ENCODE measurements around the gene COX19.

The COX19 gene, protein sequence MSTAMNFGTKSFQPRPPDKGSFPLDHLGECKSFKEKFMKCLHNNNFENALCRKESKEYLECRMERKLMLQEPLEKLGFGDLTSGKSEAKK

DNA sequence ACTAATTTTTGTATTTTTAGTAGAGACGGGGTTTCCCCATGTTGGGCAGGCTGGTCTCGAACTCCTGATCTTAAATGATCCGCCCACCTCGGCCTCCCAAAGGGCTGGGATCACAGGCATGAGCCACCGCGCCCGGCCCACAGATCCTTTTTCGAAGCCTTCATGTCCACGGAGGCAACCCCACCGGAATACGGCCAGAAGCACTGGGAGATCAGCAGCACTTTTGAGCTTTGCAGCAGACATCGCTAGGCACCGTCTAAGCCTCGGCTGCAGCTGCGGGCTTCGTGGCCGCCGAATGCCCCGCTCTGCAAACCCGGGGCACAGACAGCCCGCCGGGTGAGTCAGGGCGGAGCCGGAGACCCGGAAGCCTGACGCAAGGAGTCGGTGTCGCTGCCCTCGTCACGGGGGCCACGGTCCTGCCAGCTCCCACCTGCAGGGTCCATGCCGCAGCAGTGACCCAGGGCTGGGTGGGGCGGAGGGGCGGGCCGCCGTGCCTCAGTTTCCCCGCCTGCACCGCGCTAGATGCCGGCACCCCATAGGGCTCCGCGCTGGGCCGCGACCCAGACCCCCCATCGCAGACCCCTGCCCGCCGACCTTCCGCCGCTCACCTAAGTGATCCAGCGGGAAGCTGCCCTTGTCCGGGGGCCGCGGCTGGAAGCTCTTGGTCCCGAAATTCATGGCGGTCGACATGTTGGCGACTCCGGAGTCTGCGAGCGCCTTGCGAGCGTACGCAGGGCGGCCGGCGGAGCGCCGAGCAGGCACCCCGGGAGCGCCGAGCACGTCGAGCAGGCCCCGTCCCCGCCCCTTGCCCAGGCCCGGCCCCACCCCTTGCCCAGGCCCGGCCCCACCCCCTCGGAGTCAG lies at the start of gene COX19:
Gene COX19, minus strand, starts transcription at position 730 of the 862 bp plus-strand sequence. Its CDS starts 40 bp downstream, at position 690.
- Histone ChIP-seq H3K27me3 (ENCODE audit: control insufficient read depth, insufficient read depth, low read length) (no peaks in the 10 kb centered on the region), H3K27ac (ENCODE audit: low read depth, low read length) (peak within 1 kb of the TSS; percentile 90), H3K4me3 (ENCODE audit: low read depth, low read length) (peak within 1 kb of the TSS; percentile 98), H3K9ac (ENCODE audit: low read length) (peak within 1 kb of the TSS; percentile 82), H3K36me3 (ENCODE audit: control insufficient read depth, insufficient read depth, low read length) (peaks cover 26% of the 10 kb centered on the region), H3K4me1 (ENCODE audit: control insufficient read depth, insufficient read depth, low read length) (peaks cover 7% of the 10 kb centered on the region; the same call in 1 of the 2 replicates), H3K9me3 (ENCODE audit: control insufficient read depth, insufficient read depth, low read depth, low read length) (no peaks in the 10 kb centered on the region)

DNA sequence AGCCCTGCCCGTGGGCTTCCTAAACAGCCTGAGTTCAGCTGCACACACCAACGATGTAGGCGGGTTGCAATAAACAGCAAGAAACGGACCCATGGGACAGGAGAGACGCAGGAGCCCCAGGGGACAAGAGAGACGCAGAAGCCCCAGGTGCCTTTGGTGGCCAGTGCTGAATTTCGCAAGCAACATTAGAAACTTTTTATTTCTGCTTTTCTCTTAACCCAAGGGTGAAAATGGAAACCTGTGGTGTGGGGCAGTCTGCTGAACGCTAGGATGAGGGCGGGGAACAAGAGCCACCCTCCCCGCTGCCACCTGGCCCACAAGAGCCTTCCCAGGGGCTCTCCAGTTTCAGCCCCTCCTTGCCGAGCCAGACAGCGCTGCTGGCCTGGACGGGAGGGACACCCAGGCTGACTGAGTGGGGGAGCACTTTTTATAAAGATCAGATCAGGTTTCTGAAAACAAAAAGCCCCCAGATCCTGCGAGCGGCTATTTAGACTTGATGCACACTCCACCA lies 49.0 kb upstream of the COX19 start:
- Histone ChIP-seq H3K9ac (ENCODE audit: low read length) (no peak overlapping the region), H3K4me3 (ENCODE audit: low read depth, low read length) (no peak overlapping the region), H3K27ac (ENCODE audit: low read depth, low read length) (no peak overlapping the region), H3K27me3 (ENCODE audit: control insufficient read depth, insufficient read depth, low read length) (peaks cover 11% of the 10 kb centered on the region; the same call in 1 of the 2 replicates), H3K4me1 (ENCODE audit: control insufficient read depth, insufficient read depth, low read length) (peaks cover 12% of the 10 kb centered on the region), H3K36me3 (ENCODE audit: control insufficient read depth, insufficient read depth, low read length) (peaks cover 16% of the 10 kb centered on the region; the same call in 1 of the 2 replicates), H3K9me3 (ENCODE audit: control insufficient read depth, insufficient read depth, low read depth, low read length) (no peaks in the 10 kb centered on the region)

DNA sequence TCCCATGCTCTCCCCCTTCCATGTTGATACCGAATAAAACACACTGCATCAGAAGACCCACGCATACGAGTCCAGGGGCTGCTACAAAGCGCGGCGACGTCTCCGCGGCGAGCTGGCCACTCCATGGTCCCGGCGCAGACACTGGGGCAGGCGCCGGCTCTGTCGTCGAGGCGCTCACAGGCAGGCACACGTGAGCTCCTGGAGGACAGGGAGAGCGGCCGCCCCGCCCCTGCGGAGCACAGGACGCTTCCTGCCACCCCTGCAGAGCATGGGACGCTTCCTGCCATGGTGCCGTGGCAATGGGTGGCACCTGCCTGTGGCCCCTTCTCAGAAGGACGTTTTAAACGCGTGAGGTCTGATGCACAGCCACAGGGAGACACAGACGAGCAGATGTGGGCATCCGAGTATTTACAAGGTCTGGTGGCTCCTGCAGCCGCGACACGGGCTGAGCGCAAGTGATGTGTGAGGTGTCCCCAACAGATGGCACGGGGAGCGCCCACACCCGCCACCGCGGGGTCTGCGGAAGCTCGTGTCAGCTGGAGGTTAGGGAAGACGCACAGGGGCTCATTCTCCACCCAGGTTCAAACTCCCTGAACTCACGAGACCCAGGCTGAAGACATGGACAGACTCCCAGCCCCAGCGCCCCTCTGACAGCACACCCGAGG lies 47.6 kb upstream of the COX19 start:
- Histone ChIP-seq H3K9me3 (ENCODE audit: control insufficient read depth, insufficient read depth, low read depth, low read length) (no peaks in the 10 kb centered on the region), H3K4me1 (ENCODE audit: control insufficient read depth, insufficient read depth, low read length) (peaks cover 5% of the 10 kb centered on the region), H3K9ac (ENCODE audit: low read length) (no peak overlapping the region), H3K27me3 (ENCODE audit: control insufficient read depth, insufficient read depth, low read length) (peaks cover 11% of the 10 kb centered on the region; the same call in 1 of the 2 replicates), H3K27ac (ENCODE audit: low read depth, low read length) (no peak overlapping the region), H3K4me3 (ENCODE audit: low read depth, low read length) (no peak overlapping the region), H3K36me3 (ENCODE audit: control insufficient read depth, insufficient read depth, low read length) (peaks cover 16% of the 10 kb centered on the region; the same call in 1 of the 2 replicates)

DNA sequence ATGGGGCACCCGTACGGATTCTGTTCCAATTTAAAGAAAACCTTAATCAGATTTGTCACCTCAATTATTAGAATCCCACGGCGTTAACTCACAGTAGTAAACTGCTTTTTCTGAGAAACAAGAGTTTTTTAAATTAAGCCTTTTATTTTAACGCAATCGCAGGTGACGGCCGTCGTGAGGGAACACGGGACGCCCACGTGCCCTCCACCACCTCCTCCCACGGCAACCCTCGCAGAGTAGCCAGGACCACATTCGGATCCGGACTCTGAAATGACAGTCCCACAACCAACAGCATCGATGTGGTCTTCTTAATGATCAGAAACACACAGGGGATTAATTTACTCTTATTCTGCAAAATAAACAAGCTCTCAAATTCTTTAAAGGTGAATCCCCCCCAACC lies 47.0 kb upstream of the COX19 start:
- Histone ChIP-seq H3K27ac (ENCODE audit: low read depth, low read length) (no peak overlapping the region), H3K36me3 (ENCODE audit: control insufficient read depth, insufficient read depth, low read length) (peaks cover 16% of the 10 kb centered on the region; the same call in 1 of the 2 replicates), H3K9me3 (ENCODE audit: control insufficient read depth, insufficient read depth, low read depth, low read length) (no peaks in the 10 kb centered on the region), H3K9ac (ENCODE audit: low read length) (no peak overlapping the region), H3K4me1 (ENCODE audit: control insufficient read depth, insufficient read depth, low read length) (peaks cover 4% of the 10 kb centered on the region), H3K4me3 (ENCODE audit: low read depth, low read length) (no peak overlapping the region), H3K27me3 (ENCODE audit: control insufficient read depth, insufficient read depth, low read length) (peaks cover 7% of the 10 kb centered on the region; the same call in 1 of the 2 replicates)

DNA sequence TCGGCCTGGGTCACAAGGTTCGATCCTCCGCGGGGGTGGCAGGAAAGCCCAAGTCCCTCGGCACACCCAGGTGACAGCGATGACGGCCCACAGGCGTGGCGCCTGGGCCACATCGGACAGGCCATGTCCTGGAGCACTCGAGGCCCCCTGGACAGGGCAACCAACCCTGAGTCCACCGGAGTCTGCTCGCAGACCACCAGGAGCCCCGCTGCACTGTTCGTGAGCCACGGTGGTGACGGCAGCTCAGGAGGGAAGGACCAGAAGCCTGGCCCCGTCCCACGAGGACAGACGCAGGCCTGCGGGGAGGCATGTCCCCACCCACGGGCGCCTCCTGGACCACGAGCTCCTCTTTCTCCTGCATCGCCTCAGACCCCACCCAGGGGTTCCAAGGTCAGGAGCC lies 46.6 kb upstream of the COX19 start:
- H3K4me1 ChIP-seq (ENCODE audit: control insufficient read depth, insufficient read depth, low read length), result peaks cover under 1% of the 10 kb centered on the region; the same call in 1 of the 2 replicates
- no peak overlapping the region for H3K4me3 ChIP-seq (ENCODE audit: low read depth, low read length)
- no peak overlapping the region for H3K9ac ChIP-seq (ENCODE audit: low read length)
- no peaks in the 10 kb centered on the region for H3K9me3 ChIP-seq (ENCODE audit: control insufficient read depth, insufficient read depth, low read depth, low read length)
- peaks cover 16% of the 10 kb centered on the region; the same call in 1 of the 2 replicates for H3K36me3 ChIP-seq (ENCODE audit: control insufficient read depth, insufficient read depth, low read length)
- peaks cover 2% of the 10 kb centered on the region; the same call in 1 of the 2 replicates for H3K27me3 ChIP-seq (ENCODE audit: control insufficient read depth, insufficient read depth, low read length)
- no peak overlapping the region for H3K27ac ChIP-seq (ENCODE audit: low read depth, low read length)

DNA sequence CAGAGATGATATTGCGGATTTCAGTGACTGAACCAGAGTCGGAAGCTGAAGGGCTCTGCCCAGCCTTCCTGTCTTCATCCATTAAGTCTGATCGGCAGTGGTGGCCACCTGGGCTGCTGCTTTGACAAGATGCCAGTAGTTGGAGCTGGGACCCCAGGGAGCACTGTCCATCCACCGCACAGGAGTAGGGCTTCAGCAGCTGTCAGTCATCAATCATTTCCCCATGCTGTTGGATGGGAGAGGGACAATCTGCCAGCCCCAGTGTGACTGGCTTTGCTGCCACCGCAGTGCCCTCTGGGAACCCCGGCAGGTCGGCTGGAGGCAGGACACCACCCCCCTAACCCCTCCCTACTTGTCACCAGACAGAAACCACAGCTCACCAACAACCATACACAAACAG lies 46.0 kb upstream of the COX19 start:
- Histone ChIP-seq H3K4me3 (ENCODE audit: low read depth, low read length) (no peak overlapping the region), H3K36me3 (ENCODE audit: control insufficient read depth, insufficient read depth, low read length) (peaks cover 14% of the 10 kb centered on the region; the same call in 1 of the 2 replicates), H3K4me1 (ENCODE audit: control insufficient read depth, insufficient read depth, low read length) (no peaks in the 10 kb centered on the region), H3K27me3 (ENCODE audit: control insufficient read depth, insufficient read depth, low read length) (no peaks in the 10 kb centered on the region; the same call in 1 of the 2 replicates), H3K9ac (ENCODE audit: low read length) (no peak overlapping the region), H3K27ac (ENCODE audit: low read depth, low read length) (no peak overlapping the region), H3K9me3 (ENCODE audit: control insufficient read depth, insufficient read depth, low read depth, low read length) (no peaks in the 10 kb centered on the region)

DNA sequence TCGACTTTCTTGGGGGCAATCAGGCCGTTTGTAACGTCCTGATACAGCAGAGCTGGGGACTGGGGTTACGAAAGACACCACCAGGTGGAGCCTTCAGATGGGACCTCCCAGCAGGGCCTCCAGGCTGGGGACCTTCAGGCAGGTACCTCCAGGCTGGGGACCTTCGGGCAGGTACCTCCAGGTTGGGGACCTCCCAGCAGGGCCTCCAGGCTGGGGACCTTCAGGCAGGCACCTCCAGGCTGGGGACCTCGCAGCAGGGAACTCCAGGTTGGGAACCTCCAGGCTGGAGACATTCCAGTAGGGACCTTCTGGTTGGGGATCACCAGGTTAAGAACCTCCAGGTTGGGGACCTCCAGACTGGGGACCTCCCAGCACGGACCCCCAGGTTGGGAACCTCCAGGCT lies 45.5 kb upstream of the COX19 start:
- H3K27me3 ChIP-seq (ENCODE audit: control insufficient read depth, insufficient read depth, low read length), result no peaks in the 10 kb centered on the region
- peaks cover 9% of the 10 kb centered on the region; the same call in 1 of the 2 replicates for H3K36me3 ChIP-seq (ENCODE audit: control insufficient read depth, insufficient read depth, low read length)
- H3K9me3 ChIP-seq (ENCODE audit: control insufficient read depth, insufficient read depth, low read depth, low read length), result no peaks in the 10 kb centered on the region
- 0 out of 2 replicates have a peak, but pooled peaks cover under 1% of the 10 kb centered on the region for H3K4me1 ChIP-seq (ENCODE audit: control insufficient read depth, insufficient read depth, low read length)
- H3K4me3 ChIP-seq (ENCODE audit: low read depth, low read length), result no peak overlapping the region
- no peak overlapping the region; the same call in 1 of the 2 replicates for H3K27ac ChIP-seq (ENCODE audit: low read depth, low read length)
- H3K9ac ChIP-seq (ENCODE audit: low read length), result no peak overlapping the region

DNA sequence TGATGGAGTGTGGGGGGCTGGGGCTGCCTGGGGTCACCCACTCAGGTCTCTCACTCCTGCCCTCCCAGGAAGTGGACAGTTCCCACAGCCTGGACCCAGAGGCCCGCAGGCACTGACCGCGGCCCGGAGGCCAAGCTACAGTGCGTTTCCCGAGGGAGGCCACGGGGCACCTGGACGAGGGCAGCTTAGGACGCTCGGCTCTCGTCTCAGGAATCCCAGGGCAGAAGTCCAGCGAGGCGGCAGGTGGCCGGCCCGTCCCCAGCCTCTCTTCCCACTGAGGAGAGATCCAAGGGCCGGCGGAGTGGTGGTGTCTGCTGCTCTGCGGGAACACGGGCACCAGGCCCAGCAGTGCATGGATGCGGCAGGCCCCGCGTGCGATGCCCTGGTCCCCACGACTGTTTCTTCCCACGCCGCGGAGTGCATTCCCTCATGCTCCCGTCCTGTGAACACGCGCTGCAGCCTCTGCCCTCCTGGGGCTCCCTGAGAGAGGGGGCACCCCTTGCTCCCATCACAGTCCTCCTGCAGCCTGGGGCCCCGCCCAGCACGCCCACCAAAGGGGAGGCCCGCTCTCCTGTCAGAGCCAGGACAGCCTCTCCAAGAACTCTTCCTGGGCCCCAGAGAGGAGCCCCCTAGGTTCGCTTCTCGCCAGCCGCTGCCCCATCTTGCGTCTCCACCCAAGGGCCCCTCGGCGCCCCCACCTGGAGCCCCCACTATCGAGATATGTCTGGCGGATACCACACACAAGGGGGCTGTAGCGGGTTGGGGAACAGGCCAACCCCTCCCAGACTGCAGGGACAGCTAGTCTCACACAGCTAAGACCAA lies 44.7 kb upstream of the COX19 start:
- Histone ChIP-seq H3K27me3 (ENCODE audit: control insufficient read depth, insufficient read depth, low read length) (no peaks in the 10 kb centered on the region), H3K4me3 (ENCODE audit: low read depth, low read length) (no peak overlapping the region), H3K9ac (ENCODE audit: low read length) (no peak overlapping the region), H3K9me3 (ENCODE audit: control insufficient read depth, insufficient read depth, low read depth, low read length) (no peaks in the 10 kb centered on the region), H3K36me3 (ENCODE audit: control insufficient read depth, insufficient read depth, low read length) (peaks cover 5% of the 10 kb centered on the region; the same call in 1 of the 2 replicates), H3K27ac (ENCODE audit: low read depth, low read length) (no peak overlapping the region), H3K4me1 (ENCODE audit: control insufficient read depth, insufficient read depth, low read length) (0 out of 2 replicates have a peak, but pooled peaks cover 4% of the 10 kb centered on the region)

DNA sequence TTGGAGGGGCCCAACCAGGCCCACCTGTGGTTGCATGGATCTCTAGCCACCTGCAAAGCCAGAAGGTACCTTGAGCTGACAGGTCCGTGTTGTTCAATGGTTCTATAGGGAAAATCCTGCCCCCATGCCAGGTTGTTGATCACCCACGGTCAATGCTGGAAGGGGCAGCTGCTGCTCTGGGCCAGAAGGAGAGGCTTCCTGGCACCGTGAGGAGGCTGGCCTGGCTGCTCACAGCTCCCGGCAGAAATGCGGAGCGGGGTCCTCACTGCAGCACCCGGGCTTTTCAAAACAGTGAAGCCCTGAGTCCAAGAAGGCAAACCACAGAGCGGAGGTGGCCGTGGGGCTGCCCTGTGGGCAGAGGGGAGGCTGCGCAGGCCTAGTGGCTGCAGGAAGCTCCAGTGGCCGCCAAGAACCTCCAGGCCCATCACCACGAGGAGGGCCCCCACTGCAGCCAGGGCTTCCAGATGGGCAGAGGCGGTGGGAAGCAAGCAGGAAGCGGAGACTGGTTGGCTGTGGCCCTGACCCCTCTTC lies 44.0 kb upstream of the COX19 start:
- Histone ChIP-seq H3K27me3 (ENCODE audit: control insufficient read depth, insufficient read depth, low read length) (no peaks in the 10 kb centered on the region), H3K9ac (ENCODE audit: low read length) (no peak overlapping the region), H3K4me1 (ENCODE audit: control insufficient read depth, insufficient read depth, low read length) (0 out of 2 replicates have a peak, but pooled peaks cover 4% of the 10 kb centered on the region), H3K4me3 (ENCODE audit: low read depth, low read length) (no peak overlapping the region), H3K9me3 (ENCODE audit: control insufficient read depth, insufficient read depth, low read depth, low read length) (no peaks in the 10 kb centered on the region), H3K27ac (ENCODE audit: low read depth, low read length) (no peak overlapping the region), H3K36me3 (ENCODE audit: control insufficient read depth, insufficient read depth, low read length) (peaks cover 5% of the 10 kb centered on the region; the same call in 1 of the 2 replicates)

DNA sequence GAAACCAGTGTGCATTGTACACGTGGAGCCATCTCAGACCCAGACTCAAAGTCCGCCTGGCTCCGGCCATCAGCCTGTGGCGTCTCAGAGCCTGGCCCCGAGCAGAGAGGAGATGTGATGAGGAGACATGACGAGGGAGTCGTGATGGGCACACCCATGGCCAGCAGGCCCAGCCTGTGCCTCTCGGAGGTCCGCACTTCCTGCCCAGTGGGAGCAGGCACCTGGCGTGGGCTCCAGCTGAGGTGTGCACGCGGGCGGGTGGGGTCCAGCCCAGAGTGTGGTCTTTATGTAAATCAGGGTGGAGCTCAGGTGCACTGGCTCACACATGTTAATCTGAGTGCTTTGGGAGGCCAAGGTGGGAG lies 43.0 kb upstream of the COX19 start:
- Histone ChIP-seq H3K27me3 (ENCODE audit: control insufficient read depth, insufficient read depth, low read length) (no peaks in the 10 kb centered on the region), H3K9ac (ENCODE audit: low read length) (no peak overlapping the region), H3K4me1 (ENCODE audit: control insufficient read depth, insufficient read depth, low read length) (0 out of 2 replicates have a peak, but pooled peaks cover 4% of the 10 kb centered on the region), H3K27ac (ENCODE audit: low read depth, low read length) (no peak overlapping the region), H3K4me3 (ENCODE audit: low read depth, low read length) (no peak overlapping the region), H3K9me3 (ENCODE audit: control insufficient read depth, insufficient read depth, low read depth, low read length) (no peaks in the 10 kb centered on the region), H3K36me3 (ENCODE audit: control insufficient read depth, insufficient read depth, low read length) (peaks cover 5% of the 10 kb centered on the region; the same call in 1 of the 2 replicates)

All from HUES6 (cell line).